Body of pancreas (tissue), 4 donors: Measurements from ENCODE around the gene DDX5. TPM values are rescaled to one million over a fixed set of nuclear protein-coding genes. Genes with fewer than 3 reads are reported as not detected.

ENCODE experiments used
- ATAC-seq: fragments of 150-250 bp; one replicate; pipeline ENCODE4 v1.9.1; 2016
- DNase-seq, 4 donors: peaks; one replicate each; pipeline ENCODE4 v3.0.0-alpha.2; 2019
- H3K27ac ChIP-seq, 4 donors: fragments of 200-600 bp; sonication (generic); 1 replicate in 3 of 4; 2 replicates in 1 of 4; pipeline versions ENCODE4 v1.5.1 to v1.6.1; 2016 to 2019; ENCODE audit warnings: mild to moderate bottlenecking in 1 of 4, mixed read lengths in 1 of 4, moderate library complexity in 1 of 4
- H3K27me3 ChIP-seq, 2 donors: fragments of 200-600 bp; sonication (generic); one replicate each; pipeline ENCODE4 v1.6.0; 2016; ENCODE audit warnings: mild to moderate bottlenecking in 1 of 2
- H3K36me3 ChIP-seq, 2 donors: fragments of 200-600 bp; sonication (generic); replicated peaks in 1 of 2; 2 replicates each; pipeline ENCODE4 v1.5.1; 2016; ENCODE audit warnings: low read depth in 2 of 2; ENCODE audit not compliant: insufficient read depth in 1 of 2
- H3K4me1 ChIP-seq: fragments of 200-600 bp; sonication (generic); one replicate; pipeline ENCODE4 v1.6.0; 2016
- H3K4me3 ChIP-seq, 2 donors: fragments of 200-600 bp; sonication (generic); 1 replicate in 1 of 2; 2 replicates in 1 of 2; pipeline ENCODE4 v1.5.1; 2016 to 2019
- H3K9me3 ChIP-seq, 3 donors: fragments of 200-600 bp; sonication (generic); 1 replicate in 2 of 3; 2 replicates in 1 of 3; pipeline ENCODE4 v1.5.1; 2016
- CTCF ChIP-seq, 7 experiments: fragments of 450-650 bp in 4 of 7; fragments of 200-600 bp in 3 of 7; sonication (generic) in 3 of 7; IDR thresholded peaks; one replicate each; pipeline ENCODE4 v1.5.1; 2016 to 2019; ENCODE audit warnings: antibody characterized with exemption in 7 of 7
- POLR2A ChIP-seq, 3 donors: fragments of 450-650 bp; IDR thresholded peaks; one replicate each; pipeline ENCODE4 v1.6.1; 2016; ENCODE audit warnings: antibody characterized with exemption in 3 of 3, mild to moderate bottlenecking in 2 of 3
- WGBS, 2 donors: methylation state at CpG; one replicate each; pipeline ENCODE4 v1.1.5; 2017; 5-methylcytosine and 5-hydroxymethylcytosine counted together
- intact Hi-C: fragments of 100-400 bp; cut with DNase I; formaldehyde crosslinking; loops from one replicate; pipeline ENCODE4 v1.15.1; 2023
- total RNA-seq, 2 donors: library from RNA; depleted of rRNA; stranded (reverse); fragments of >200 nt; gene quantifications; one replicate each; pipeline ENCODE4 v1.1.0, GENCODE V29; 2016

DDX5 gene
- total RNA-seq, 2 donors from 2014 or later: 487 to 513 TPM

GRCh38 chr17:64503821-64504768 is 2.0 kb downstream of the DDX5 start:
- H3K4me3 ChIP-seq: peak overlapping the region in 1 of 2 donors; percentile 62
- peak overlapping the region in 3 of 4 donors; percentile 100 for H3K27ac ChIP-seq
- no peaks in the 10 kb centered on the region for H3K27me3 ChIP-seq
- TF ChIP-seq POLR2A (IDR thresholded peaks at IDR 0.05) (no peak), CTCF (IDR thresholded peaks at IDR 0.05) (no peak)
- no peak for DNase-seq
- H3K9me3 ChIP-seq: no peaks in the 10 kb centered on the region
- peaks cover 23 to 41% of the 10 kb centered on the region in 2 donors for H3K36me3 ChIP-seq
- intact Hi-C loops: no loop called here
- H3K4me1 ChIP-seq: peaks cover 54% of the 10 kb centered on the region
- 11 to 13% methylated on average over 7 of the region's 7 CpGs for WGBS, 2 donors
- no peak for ATAC-seq

- Histone ChIP-seq H3K4me3 (no peak overlapping the region), H3K27me3 (no peaks in the 10 kb centered on the region), H3K27ac (peak overlapping the region in 2 of 4 donors; percentile 12 to 35), H3K4me1 (peaks cover 55% of the 10 kb centered on the region), H3K9me3 (no peaks in the 10 kb centered on the region), H3K36me3 (peaks cover 23 to 41% of the 10 kb centered on the region in 2 donors)
- WGBS, 2 donors: 46 to 49% methylated on average over 5 of the region's 5 CpGs
- no peak for ATAC-seq
- intact Hi-C loops: no loop called here
- TF ChIP-seq CTCF (IDR thresholded peaks at IDR 0.05): no peak
- TF ChIP-seq POLR2A (IDR thresholded peaks at IDR 0.05): no peak
- DNase-seq: no peak
Measured at GRCh38 chr17:64503341-64503740, 2.7 kb downstream of the DDX5 start.

- Histone ChIP-seq H3K27me3 (no peaks in the 10 kb centered on the region), H3K9me3 (no peaks in the 10 kb centered on the region), H3K27ac (peak overlapping the region in 2 of 4 donors; percentile 12 to 35), H3K36me3 (peaks cover 23 to 41% of the 10 kb centered on the region in 2 donors), H3K4me3 (no peak overlapping the region), H3K4me1 (peaks cover 55% of the 10 kb centered on the region)
- intact Hi-C loops: no loop called here
- DNase-seq (no peak), ATAC-seq (no peak)
- 67 to 76% methylated on average over 2 of the region's 2 CpGs for WGBS, 2 donors
- TF ChIP-seq CTCF (IDR thresholded peaks at IDR 0.05) (no peak), POLR2A (IDR thresholded peaks at IDR 0.05) (no peak)
Measured at GRCh38 chr17:64502809-64503208, 3.3 kb downstream of the DDX5 start.

GRCh38 chr17:64502021-64502420 is 4.1 kb downstream of the DDX5 start:
- Histone ChIP-seq H3K4me3 (no peak overlapping the region), H3K36me3 (peaks cover 23 to 41% of the 10 kb centered on the region in 2 donors), H3K27me3 (no peaks in the 10 kb centered on the region), H3K9me3 (no peaks in the 10 kb centered on the region), H3K27ac (peak overlapping the region in 1 of 4 donors; percentile 4), H3K4me1 (peaks cover 62% of the 10 kb centered on the region)
- 53 to 63% methylated on average over 3 of the region's 3 CpGs for WGBS, 2 donors
- ATAC-seq (no peak), DNase-seq (no peak)
- no peak for TF ChIP-seq POLR2A (IDR thresholded peaks at IDR 0.05)
- no peak for TF ChIP-seq CTCF (IDR thresholded peaks at IDR 0.05)
- intact Hi-C loops: no loop called here
